SIG-M5 (cell line): ENCODE results near the gene TASP1.

Experiments
- DNase-seq: peaks from one replicate; lab custom pipeline; 2025; lab: John Stamatoyannopoulos, UW

TASP1 gene

GRCh38 chr20:13567663-13568062, 71.1 kb downstream of the TASP1 start:
- DNase-seq: no peak

DNA sequence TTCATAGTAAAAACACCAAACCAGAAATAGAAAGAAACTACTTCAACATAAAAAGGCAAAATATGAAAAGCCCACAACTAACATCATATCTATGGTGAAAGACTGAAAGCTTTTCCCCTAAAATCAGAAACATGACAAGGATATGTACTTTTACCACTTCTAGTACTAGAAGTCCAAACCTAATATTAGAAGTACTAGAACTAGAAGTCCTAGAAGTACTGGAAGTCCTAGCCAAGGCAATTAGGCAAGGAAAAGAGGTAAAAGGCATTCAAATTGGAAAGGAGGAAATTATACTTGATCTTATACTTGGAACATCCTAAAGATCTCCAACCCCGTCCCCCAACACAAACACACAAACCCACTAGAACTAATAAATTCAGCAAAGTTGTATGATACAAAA, 74.9 kb downstream of the TASP1 start:
- DNase-seq: no peak

DNA sequence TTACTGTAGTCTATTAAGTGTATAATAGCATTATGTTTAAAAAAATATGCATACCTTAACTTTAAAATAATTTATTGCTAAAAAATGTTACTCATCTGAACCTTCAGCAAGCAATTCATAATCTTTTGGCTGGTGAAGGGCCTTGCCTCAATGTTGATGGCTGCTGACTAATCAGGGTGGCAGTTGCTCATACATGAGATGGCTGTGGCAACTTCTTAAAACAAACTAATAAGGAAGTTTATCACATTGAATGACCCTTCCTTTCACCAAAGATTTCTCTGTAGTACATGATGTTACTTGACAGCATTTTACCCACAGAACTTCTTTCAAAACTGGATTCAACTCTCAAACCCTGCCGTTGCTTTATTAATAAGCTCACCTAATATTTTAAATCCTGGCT, 84.0 kb downstream of the TASP1 start:
- no peak for DNase-seq

DNA sequence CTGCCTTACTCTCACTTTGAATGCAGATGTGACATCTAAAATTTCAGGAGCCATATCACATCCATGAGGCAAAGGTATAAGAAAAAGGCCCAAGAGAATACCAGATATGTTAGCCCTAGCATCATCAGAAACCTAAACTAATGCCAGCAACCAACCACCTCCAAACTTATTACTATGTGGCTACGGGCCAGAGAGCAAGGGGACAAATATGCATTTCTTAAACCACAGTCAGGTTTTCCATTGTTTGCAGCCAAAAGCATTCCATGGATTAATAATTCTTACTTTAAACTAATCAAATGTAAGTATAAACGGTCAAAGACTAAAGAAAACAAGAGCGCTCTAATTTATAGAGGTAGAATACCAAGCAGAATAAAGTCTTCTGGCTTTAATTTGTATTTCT, 84.7 kb downstream of the TASP1 start:
- no peak for DNase-seq

- no peak for DNase-seq
These were observed 86.7 kb downstream of the TASP1 start for GRCh38 chr20:13552061-13552460.

GRCh38 chr20:13549451-13549850, 89.3 kb downstream of the TASP1 start:
- DNase-seq: no peak

DNA sequence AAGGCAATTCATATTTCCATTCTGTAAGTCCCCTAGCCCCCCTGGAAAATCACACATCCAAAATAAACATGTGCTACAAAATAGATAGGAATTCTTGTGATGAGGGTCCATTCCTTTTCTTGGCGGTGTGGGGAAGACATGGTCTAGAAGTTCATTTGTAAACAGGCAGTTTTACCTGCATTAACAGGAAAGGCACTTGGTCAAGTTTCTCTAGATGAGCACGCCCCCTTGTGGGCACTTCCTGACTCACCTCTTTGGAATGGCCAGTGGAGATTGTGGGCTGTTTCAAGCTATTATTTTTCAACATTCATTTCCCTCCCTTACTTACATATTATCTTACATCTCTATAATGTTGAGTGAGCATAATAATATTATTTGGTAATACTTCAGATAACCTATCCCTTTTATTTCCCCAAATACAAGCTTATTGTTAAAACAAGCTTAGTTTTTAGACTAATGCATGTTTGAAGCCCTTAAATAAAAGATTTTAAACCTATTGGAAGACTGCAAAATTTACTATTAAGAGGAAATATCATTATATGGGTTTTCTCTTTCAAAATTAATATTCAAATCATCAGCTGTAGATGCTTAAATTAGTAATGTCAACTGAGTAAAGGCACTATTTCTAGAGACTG, 92.1 kb downstream of the TASP1 start:
- DNase-seq: no peak

DNA sequence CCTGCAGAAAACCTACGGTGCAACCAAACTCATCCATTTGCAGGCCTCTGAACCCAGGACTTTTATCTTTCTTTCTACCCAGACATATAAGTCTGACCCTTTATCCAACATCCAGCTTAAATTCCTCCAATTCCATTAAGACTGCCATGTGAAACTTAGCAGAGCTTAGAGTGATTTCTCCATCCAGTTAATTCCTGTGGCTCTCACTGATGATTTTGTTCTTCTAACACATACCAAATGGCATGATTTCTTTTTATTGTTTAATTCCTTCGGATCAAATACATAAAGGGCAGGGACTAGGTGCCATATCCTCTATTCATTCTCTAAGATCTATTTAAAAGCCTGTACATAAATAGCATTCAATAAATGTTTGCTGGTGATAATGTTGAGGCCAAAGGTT, 92.9 kb downstream of the TASP1 start:
- DNase-seq: no peak

DNA sequence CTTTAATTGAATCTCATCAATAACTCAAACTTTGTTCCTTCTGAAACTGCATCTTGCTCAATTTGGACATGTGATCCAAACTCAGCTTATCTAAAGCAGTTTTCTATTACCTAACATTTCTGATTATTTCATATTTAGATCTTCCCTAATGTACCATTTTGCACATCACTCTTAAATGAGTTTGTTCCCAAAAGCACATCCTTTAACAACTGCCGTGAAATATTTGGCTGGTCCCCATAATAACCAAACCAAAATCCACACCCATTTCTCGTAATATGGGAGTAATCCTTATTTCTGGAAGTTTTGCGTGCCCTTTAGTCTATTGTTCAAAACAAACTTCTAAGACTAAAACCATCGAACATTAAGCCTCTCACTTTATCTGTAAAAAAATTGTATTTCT, 94.9 kb downstream of the TASP1 start:
- DNase-seq: no peak

GRCh38 chr20:13535627-13536026, 103.1 kb downstream of the TASP1 start:
- DNase-seq: no peak

DNA sequence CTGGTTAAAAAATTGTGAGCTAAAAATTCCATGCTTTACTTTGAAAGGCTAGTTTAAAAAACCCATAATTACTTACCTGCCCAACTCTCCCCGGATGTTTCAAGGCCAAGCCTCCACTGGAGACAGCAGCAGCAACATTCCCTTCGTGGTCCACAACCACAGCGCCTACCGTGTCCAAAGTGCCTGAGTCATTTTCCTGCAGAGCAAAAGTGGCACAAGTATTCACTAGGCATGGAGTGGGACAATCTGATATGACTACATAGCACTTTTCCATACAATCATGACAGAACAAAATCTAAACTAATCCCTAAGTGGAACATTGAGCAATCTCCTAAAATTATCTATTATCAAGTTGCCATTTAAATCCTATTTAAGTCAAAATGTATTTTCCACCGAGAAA, 104.8 kb downstream of the TASP1 start:
- DNase-seq: no peak

DNA sequence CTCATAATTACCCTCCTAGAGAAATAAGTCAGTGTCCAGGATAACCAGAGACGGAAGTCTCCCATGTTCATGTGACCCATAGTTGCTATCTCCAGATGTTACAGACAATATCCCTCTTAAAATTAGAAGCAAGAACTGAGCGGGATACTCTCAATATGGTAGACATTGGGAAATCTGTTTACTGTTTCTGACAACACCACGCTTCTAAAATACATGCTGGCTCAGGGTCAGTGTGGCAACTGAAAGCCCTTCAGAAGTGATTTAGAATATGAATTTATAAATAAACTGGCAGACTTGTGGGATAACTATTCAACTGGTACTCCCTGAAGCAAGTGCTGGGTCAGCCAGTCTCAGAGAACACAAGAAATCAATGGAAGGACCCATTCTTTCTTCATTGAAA, 108.6 kb downstream of the TASP1 start:
- DNase-seq: no peak

DNA sequence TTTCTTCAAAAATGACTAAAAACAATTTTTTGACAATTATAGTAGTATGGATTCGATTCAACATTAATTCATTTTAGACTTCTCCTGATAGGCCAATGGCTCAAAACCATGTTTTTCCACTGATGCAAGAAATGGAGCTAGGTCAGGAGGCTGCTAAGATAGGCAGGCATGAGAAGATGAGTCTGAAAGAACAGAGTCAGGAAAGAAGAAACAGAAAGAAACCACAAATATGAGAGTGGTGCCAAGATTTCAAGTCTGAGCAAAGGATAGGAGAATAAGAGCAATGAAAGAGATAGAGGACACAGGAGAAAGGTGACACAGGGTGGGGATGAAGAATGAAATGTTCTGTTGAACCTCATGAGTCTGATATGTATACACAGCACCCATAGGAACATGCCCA, 112.2 kb downstream of the TASP1 start:
- no peak for DNase-seq

DNA sequence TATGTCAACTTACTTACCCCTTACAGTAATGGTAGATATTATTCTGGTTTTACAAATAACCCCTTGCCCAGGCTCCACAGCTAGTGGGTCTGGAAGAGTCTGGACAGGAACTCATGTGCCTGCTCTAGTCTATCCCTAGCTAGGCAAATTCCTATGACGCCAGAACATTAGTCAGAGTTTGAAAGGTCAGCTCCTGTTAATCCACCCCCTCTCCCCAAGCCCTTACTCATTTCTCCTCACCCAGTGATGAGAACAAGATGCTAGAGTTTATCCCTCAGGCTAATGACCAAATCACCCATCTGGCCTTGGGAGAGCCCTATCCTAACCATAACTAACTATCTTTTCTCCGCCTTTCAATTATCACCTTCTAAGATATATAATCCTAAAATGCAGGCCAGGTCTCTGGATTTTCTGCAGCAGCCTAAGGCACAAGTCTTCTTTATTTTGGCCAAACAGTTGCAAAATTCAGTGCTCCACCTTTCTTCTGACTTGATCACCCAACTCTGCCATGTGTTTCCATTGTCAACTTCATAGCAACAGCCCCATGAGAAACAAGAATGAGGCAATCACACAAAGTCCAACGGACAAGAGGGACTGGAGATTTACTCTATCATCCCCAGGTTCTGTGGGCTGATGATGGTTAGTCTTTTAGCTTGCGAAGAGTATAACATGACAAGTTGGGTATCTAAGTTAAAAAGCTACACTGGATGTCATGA, 113.3 kb downstream of the TASP1 start:
- no peak for DNase-seq

DNA sequence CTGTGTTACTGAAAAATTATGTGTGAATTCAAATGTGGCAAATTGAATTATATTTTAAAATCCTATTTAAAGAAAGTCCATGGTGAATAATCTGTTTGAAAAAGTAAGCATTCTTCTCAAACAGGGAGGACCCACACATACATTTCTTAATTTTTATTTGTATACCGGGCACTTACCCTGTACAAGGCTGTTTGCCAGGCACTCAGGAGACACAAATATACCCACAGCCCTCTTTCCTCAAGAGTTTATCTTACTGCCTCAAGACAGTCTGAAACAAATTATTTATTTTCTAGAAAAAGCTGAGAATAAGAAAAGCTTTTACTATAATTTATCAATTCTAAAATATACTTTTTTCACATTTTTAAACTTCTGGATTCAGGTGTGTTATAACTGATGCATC, 114.4 kb downstream of the TASP1 start:
- no peak for DNase-seq

DNA sequence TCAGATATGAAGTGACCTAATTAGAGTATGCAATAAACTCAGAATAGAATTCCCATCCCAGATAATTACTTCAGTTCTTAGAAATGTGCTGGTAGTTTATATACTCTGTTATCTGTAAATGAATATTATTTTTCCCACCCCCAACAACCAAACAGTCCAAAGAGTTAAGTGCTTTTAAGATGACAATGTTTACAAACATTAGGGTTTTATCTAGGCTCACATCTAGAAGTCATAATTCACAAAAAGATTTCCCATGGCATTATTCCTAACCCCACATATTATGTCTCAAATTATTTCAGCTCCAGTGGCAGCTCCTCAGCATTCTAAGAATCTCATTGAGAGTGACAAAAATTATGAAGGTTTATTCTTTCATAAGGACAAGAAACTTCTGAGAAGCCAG, 120.9 kb downstream of the TASP1 start:
- DNase-seq: no peak

GRCh38 chr20:13515796-13516558, 122.8 kb downstream of the TASP1 start:
- no peak for DNase-seq

- no peak for DNase-seq
These were observed 123.4 kb downstream of the TASP1 start for GRCh38 chr20:13515291-13515690.

DNA sequence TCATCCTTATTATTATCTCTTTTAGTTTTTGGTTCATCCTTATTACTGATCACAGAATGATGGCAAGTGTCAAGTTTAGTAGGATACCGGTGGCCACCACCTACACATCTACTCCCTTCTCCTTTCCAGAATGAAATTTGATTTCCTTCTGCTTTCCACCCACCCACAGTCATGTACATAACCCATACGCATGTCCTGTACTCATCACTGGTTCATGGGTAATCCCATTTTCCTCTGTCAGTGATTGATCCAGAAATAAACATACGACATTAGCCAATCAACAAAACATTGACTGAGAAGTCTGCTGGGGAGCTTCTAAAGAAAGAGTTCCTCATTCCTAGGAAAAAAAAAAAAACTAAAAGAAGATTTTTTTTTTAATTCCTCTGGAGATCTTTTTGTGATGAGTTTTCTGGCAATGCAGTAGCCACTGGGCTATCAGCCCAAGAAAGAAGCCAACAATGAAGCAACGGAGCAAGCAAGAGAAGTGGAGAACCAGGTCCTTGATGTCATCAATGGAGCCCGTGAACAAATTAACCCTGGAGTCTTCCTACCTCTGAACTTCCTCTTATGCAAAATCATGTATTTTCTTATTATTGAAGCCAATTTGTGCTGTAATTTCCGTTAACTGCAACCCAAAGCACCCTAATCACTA, 127.8 kb downstream of the TASP1 start:
- DNase-seq: no peak

DNA sequence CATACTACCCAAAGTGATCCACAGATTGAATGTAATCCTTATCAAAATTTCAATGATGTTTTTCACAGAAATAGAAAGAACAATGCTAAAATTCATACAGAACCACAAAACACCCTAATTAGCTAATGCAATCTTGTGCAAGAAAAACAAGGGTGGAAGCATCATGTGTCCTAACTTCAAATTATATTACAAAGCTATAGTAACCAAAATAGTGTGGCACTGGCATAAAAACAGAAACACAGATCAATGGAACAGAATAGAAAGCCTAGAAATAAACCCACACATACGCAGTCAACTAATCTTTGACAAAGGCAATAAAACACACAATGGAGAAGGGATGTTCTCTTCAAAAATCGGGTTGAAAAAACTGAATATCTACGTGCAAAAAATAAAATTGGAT, 131.1 kb downstream of the TASP1 start:
- DNase-seq: no peak

DNA sequence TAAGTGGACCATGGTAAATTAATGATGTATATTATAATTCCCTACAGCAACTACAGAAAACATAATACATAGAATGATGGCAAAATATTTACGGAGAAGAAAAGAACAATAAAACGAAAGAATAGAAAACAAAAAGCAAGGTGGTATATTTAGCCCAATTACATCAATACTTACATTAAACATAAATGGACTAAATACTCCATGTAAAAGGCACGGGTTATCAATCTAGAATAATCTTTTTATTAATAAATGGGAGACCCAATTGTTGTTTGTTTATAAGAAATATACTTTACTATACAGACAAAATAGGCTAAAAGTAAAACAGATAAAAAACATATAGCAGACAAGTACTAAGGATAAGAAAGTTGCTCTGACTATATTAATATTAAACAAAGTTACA, 137.2 kb downstream of the TASP1 start:
- DNase-seq: no peak

DNA sequence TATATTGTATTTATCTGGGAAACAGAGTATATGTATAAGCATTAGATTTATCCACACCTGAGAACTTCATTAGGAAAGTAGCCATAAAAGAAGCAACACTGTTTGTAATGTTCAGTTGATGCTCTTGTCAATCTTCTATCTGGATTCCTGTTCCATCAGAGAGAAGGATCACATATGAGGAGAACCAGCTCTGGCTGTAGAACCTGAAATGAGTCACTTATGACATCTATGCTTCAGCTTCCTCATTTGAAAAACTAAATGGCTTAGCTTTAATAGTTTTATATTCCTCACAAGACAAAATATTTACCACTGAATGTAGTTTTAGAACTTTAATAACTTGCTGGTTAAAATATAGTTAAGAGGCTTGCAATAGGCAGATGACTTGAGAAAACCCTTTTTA, 144.7 kb downstream of the TASP1 start:
- DNase-seq: no peak

GRCh38 chr20:13493143-13493542, 145.6 kb downstream of the TASP1 start:
- no peak for DNase-seq
